GM21360 (cell line): ENCODE results near the gene PRR22.
A peak's percentile ranks its signal among the peaks of the same experiment; 100 is the strongest.

Experiments
- ATAC-seq: cut with Tn5 transposase; IDR thresholded peaks from one replicate; pipeline ENCODE4 v1.9.1; 2021; ENCODE audit warnings: mild to moderate bottlenecking, moderate library complexity; ENCODE audit not compliant: unreplicated experiment

The PRR22 gene

GRCh38 chr19:5784581-5785147 is at the start of gene PRR22:
TSS of gene PRR22 (minus strand) at chr19:5784746. CDS start at chr19:5784660, 86 bp downstream.
- no peak for ATAC-seq

GRCh38 chr19:5832527-5833216 is 48.1 kb upstream of the PRR22 start:
- no peak for ATAC-seq

GRCh38 chr19:5832061-5832460 is 47.5 kb upstream of the PRR22 start:
- ATAC-seq = no peak

DNA sequence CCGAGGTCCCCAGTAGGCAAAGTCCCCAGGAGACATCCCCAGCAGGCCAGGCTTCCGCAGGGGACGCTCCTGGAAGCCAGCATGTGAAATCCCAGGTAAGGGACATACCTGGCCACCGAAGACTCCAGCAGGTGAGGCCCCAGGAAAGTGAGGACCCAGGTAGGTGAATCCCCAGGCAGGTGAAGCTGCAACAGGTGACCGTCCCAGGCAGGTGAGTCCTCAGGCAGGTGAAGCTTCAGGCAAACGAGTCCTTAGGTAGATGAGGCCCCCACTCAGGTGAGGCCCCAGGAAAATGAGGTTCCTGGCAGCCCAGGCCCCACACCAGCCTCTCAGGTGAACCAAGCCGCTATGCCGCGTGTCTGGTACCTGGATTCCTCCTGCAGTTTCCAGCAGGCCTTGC is 46.6 kb upstream of the PRR22 start:
- ATAC-seq = no peak

DNA sequence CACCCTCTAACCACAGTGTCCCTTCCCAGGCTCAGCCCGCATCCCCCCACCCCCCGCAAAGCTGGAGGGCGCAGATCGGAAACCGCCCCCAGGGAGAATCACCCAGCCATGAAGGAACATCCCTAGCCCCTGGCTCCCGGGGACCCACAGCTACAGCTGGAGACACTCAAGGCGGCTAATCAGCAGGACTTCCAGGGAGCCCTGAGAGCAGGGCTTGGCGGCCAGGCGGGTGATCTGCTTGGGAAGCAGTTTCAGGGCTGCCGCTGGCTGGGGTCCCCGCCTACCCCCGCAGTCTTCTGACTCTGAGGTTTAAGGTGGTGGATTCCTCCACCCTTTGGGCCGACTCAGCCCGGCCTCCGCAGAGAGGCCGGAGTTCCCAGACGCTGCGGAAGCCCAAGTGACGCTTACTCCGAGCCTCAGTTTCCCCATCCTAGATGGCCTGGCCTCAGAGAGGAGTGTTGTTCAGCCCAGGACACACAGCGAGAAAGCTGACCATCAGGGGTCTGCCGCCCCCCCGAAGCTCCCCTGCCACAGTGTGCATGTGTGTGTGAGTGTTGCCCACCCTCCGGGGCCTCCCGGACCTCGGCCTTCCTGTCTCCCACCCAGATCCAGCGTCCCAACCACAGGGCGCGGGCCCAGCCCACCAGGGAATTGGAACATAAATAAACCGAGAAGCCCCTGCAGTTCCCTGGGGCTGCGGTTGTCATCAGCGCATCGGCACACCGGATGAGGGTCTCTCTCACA is 45.2 kb upstream of the PRR22 start:
- ATAC-seq = no peak

GRCh38 chr19:5828661-5829566 is 44.4 kb upstream of the PRR22 start:
- ATAC-seq = no peak

DNA sequence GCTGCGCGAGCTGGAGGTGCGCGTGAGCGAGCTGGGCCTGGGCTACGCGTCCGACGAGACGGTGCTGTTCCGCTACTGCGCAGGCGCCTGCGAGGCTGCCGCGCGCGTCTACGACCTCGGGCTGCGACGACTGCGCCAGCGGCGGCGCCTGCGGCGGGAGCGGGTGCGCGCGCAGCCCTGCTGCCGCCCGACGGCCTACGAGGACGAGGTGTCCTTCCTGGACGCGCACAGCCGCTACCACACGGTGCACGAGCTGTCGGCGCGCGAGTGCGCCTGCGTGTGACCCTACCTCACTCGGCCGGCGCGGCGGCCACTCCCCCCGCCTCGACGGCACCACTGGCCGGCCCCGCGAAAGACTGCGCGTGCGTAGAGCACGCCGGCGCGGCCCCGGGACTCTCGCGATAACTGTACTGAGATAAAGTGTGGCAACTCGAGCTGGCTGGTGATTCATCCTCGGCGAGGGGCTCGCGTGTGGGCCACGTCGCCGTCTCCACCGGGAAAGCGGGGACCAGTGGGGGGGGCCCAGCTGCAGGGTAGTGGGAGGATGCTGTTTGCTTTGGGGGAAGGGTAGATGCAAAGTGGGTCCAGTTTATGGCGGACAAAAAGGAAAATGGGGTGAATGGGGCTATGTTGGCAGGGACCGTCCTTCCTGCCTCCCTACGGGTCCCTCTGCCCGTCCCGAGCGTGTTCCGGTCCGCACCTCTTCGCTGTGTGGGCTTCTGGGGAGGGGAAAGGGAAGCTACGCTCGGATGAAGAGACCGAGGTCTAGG is 43.5 kb upstream of the PRR22 start:
- ATAC-seq = peak; percentile 59

DNA sequence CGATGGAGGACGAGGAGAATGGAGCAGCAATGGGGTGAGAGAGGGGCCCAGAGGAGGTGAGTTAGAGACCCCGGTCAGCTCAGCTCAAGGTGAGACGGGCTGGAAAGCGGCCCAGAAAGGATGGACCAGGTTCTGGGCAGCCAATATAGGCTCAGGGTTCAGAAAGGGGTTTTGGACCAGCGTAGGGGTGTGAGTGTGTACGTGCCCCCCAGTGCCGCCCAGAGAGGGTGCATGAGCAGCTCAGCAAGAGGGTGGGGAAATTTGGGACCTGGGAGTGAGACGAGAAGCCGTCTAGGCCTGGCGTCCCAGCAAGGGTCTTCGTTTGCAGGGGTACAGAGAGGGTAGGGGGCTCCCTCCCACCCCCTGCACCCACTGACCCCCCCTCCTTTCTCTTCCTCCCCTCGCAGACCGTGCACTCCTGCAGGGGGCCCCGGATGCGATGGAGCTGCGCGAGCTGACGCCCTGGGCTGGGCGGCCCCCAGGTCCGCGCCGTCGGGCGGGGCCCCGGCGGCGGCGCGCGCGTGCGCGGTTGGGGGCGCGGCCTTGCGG is 42.9 kb upstream of the PRR22 start:
- ATAC-seq = no peak

- ATAC-seq = no peak
Observed at GRCh38 chr19:5826531-5827341, 42.2 kb upstream of the PRR22 start.

DNA sequence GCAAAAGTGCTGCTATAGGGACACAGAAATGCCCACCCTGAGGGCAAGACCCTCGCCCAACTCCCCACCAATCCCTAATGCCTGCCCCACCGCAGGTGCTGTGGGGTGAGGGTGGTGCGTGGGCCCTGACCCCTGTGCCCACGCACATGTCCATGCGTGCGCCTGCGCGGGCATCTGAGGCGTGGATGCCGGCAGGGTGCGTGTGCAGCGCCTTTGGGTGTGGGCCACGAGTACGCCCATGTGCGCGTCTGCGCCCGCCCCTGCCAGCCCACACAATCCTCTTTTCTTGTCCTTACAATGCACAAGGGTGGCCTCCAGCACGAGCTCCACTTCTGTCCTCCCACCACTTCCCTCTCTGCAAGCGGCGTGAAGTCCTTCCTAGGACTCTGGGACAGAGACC is 40.6 kb upstream of the PRR22 start:
- no peak for ATAC-seq

- ATAC-seq = no peak
Observed at GRCh38 chr19:5824751-5825150, 40.2 kb upstream of the PRR22 start.

- ATAC-seq = no peak
Observed at GRCh38 chr19:5823579-5824281, 39.2 kb upstream of the PRR22 start.

GRCh38 chr19:5822181-5822844 is 37.8 kb upstream of the PRR22 start:
- ATAC-seq = no peak

GRCh38 chr19:5821521-5822180 is 37.1 kb upstream of the PRR22 start:
- ATAC-seq = no peak

DNA sequence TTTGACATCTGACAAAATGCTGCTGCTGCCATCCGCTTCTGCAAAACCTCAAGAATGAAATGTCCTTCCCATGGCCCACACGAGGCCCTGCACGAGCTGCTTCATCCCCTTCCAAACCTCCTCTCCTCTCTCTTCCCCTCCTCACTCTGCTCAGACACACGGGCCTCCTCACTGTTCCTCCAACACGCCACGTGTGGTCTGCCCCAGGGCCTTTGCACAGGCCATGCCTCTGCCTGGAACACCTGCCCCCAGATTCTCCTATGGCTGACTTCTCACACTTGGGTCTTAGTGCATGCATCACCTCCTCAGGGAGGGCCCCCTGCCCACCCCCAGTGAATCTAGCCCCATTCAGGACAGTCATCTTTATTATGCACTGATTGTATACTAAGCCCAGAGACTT is 36.2 kb upstream of the PRR22 start:
- ATAC-seq = no peak

DNA sequence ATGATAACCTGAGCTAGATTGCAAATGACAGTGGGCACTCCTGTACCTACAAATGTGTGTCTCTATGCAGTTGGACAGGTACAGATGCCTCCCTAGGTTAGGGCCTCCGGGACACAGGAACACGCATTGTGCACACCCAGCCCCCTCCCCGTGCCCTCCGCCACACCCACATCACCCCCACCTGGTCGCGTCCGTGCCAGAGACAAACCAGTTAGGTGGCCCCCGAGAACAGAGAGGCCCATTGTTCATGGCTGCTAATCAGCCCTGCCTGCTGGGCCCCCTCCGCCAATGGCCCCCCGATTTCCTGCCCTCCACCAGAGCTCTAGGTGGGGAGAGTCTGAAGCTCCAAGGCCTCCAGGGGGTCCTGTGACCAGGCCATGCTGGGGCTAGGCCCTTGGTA is 34.0 kb upstream of the PRR22 start:
- no peak for ATAC-seq

DNA sequence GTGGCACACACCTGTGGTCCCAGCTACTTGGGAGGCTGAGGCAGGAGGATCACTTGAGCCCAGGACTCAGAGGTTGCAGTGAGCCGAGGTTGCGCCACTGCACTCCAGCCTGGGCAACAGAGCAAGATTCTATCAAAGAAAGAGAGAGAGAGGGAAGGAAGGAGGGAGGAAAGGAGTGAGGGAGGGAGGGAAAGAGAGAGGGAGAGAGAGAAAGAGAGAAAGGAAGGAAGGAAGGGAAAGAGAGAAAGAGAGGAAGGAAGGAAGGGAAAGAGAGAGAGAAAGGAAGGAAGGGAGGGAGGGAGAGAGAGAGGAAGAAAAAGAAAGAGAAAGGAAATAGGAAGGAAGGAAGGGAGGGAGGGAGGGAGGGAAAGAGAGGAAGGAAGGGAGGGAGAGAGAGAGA is 32.7 kb upstream of the PRR22 start:
- ATAC-seq = no peak

- ATAC-seq = no peak
Observed at GRCh38 chr19:5814852-5815246, 30.3 kb upstream of the PRR22 start.
